ENCODE results near the gene LRRFIP2. TPM values are rescaled to one million over a fixed set of nuclear protein-coding genes. Genes with fewer than 3 reads are reported as not detected.

LRRFIP2 gene
- total and polyA plus RNA-seq, 2 of the 8 experiments (the other 6 are each of a cell fraction or from before 2014, with no cell fraction given), result 8.8 to 25.6 TPM

DNA sequence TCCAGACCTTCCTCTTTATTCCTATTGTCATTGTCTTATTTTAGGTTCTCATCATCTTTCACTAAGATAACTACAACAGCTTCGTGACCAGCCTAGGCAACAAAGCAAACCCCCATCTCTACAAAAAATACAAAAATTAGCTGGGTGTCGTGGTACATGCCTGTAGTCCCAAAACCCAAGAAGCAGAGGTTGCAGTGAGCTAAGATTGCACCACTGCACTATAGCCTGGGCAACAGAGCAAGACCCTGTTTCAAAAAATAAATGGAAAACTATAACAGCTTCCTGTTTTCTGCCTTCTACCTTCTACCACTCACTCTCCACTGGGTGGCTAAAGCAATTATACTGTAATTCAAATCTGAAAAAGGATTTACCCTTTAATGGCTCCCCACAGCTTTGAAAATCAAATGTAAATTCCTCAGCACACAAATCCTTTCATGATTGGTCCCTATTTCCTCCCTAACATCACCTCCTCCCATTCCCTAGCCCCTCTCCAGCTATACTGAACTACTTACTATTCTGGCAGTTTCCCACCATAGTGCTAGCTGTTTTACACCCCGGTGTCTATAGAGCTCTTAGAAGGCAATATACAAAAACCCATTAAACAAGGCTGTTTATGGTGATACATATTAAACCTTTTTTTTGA lies 33.4 kb downstream of the LRRFIP2 start:
- H3K79me1 ChIP-seq (ENCODE audit: low read depth, low read length), result no peaks in the 10 kb centered on the region; the same call in 1 of the 2 replicates
- H3K9me3 ChIP-seq (ENCODE audit: insufficient read depth in 2 of 2, low read depth in 1 of 2, low read length in 1 of 2), result no peaks in the 10 kb centered on the region
- no peak overlapping the region for H3K56ac ChIP-seq (replicated peaks; ENCODE audit: insufficient read length, low read depth, low read length)
- H3K4ac ChIP-seq (replicated peaks; ENCODE audit: insufficient read length, low read depth, low read length), result no peak overlapping the region
- FAIRE-seq (no peak), DNase-seq (ENCODE audit: low read depth in 1 of 2, low spot score in 2 of 2) (no peak)
- no peak overlapping the region for H3K14ac ChIP-seq (ENCODE audit: insufficient read length)
- H2BK20ac ChIP-seq (ENCODE audit: low read length), result no peak overlapping the region
- H3K4me2 ChIP-seq (ENCODE audit: insufficient read depth in 1 of 2, low read depth in 2 of 2, low read length in 2 of 2), result no peak overlapping the region
- H3K4me3 ChIP-seq (ENCODE audit: extremely low read depth in 1 of 4, insufficient read depth in 2 of 4, low read depth in 3 of 4, low read length in 4 of 4), result no peak overlapping the region
- no peak overlapping the region for H2BK15ac ChIP-seq (ENCODE audit: low read length)
- no peaks in the 10 kb centered on the region for H3K27me3 ChIP-seq (replicated peaks in 1 of 4; ENCODE audit: control insufficient read depth in 3 of 4, extremely low read depth in 1 of 4, insufficient read depth in 3 of 4, low read length in 3 of 4)
- no peak overlapping the region for H2AFZ ChIP-seq (ENCODE audit: low read length)
- H3K9ac ChIP-seq (replicated peaks in 1 of 4; ENCODE audit: extremely low read depth in 1 of 4, low read depth in 3 of 4, low read length in 3 of 4), result no peak overlapping the region
- no peak overlapping the region for H2AK5ac ChIP-seq (ENCODE audit: low read depth, low read length)
- H3K23me2 ChIP-seq (ENCODE audit: low read depth, low read length), result peaks cover 4% of the 10 kb centered on the region; the same call in 1 of the 2 replicates
- H4K8ac ChIP-seq (ENCODE audit: extremely low read depth, insufficient read depth, low read length), result no peak overlapping the region
- H3K36me3 ChIP-seq (ENCODE audit: control insufficient read depth in 2 of 4, insufficient read depth in 4 of 4, low read length in 3 of 4), result peaks cover 0 to 3% (median 0%) of the 10 kb centered on the region in 4 experiments; a peak in 1 of 8 replicates
- H4K20me1 ChIP-seq (replicated peaks in 1 of 2; ENCODE audit: control insufficient read depth in 1 of 2, insufficient read depth in 2 of 2, low read length in 2 of 2), result no peaks in the 10 kb centered on the region
- no peak overlapping the region for H2BK5ac ChIP-seq (ENCODE audit: low read depth, low read length)
- POLR2A ChIA-PET (ENCODE audit: partially characterized antibody), result no interaction called here
- no peaks in the 10 kb centered on the region; a peak in 1 of 4 replicates for H3K79me2 ChIP-seq (ENCODE audit: control insufficient read depth in 1 of 2, insufficient read depth in 2 of 2, low read length in 2 of 2)
- H3K18ac ChIP-seq (ENCODE audit: extremely low read depth, low read length), result no peak overlapping the region
- H3K27ac ChIP-seq (ENCODE audit: low read depth, low read length), result no peak overlapping the region
- H2BK12ac ChIP-seq (ENCODE audit: low read depth, low read length), result no peak overlapping the region
- CTCF ChIA-PET (ENCODE audit: partially characterized antibody), result interaction anchor here (1.1 kb wide), 1 partner anchor 81 kb away, joined by 3 read pairs; no protein-coding TSS in a partner anchor
- H4K5ac ChIP-seq (ENCODE audit: insufficient read length, low read depth, low read length), result no peak overlapping the region
- H2BK120ac ChIP-seq (replicated peaks; ENCODE audit: low read depth, low read length), result no peak overlapping the region
- no peaks in the 10 kb centered on the region; a peak in 1 of 7 replicates for H3K4me1 ChIP-seq (replicated peaks in 1 of 4; ENCODE audit: control insufficient read depth in 3 of 4, insufficient read depth in 4 of 4, low read length in 3 of 4)
- no peak overlapping the region for H4K91ac ChIP-seq (replicated peaks; ENCODE audit: insufficient read length, low read length)
- no peak overlapping the region for H3K23ac ChIP-seq (ENCODE audit: insufficient read length)
- 88% methylated on average over 3 of the region's 3 CpGs; no CpG with 5 or more reads in 1 of the 2 experiments for WGBS, 2 experiments (ENCODE audit: extremely low coverage in 1 of 2, insufficient coverage in 1 of 2, insufficient read length in 1 of 2, insufficient replicate concordance in 2 of 2, low coverage in 1 of 2, low lambda C conversion rate in 2 of 2, missing lambda C conversion rate in 1 of 2)
- TF ChIP-seq YY1 (IDR thresholded peaks at IDR 0.05; ENCODE audit: low read depth, low read length) (no peak), TBP (IDR thresholded peaks at IDR 0.05; ENCODE audit: low read depth, low read length) (no peak), SRF (IDR thresholded peaks at IDR 0.05; ENCODE audit: low read depth, low read length) (no peak), POLR2A (IDR thresholded peaks at IDR 0.05; ENCODE audit: control extremely low read depth in 1 of 2, low read depth in 2 of 2, low read length in 2 of 2) (no peak), CTBP2 (IDR thresholded peaks at IDR 0.05; ENCODE audit: borderline replicate concordance, insufficient read depth, insufficient read length, low read length) (no peak), SUZ12 (IDR thresholded peaks at IDR 0.05; ENCODE audit: low read length) (no peak), KDM1A (IDR thresholded peaks at IDR 0.05; ENCODE audit: borderline replicate concordance, low read length) (no peak), RBBP5 (IDR thresholded peaks at IDR 0.05; ENCODE audit: borderline replicate concordance, low read depth, low read length) (no peak), SIN3A (conservative IDR thresholded peaks at IDR 0.05 in 1 of 2, IDR thresholded peaks at IDR 0.05 in 1 of 2; ENCODE audit: low read depth in 1 of 2, low read length in 2 of 2) (no peak), BRCA1 (IDR thresholded peaks at IDR 0.05; ENCODE audit: low read depth, low read length) (no peak), CBX5 (IDR thresholded peaks at IDR 0.05; ENCODE audit: low read depth, low read length) (no peak), TAF7 (optimal IDR thresholded peaks at IDR 0.05; ENCODE audit: borderline replicate concordance, low read depth, low read length) (no peak), GABPA (IDR thresholded peaks at IDR 0.05; ENCODE audit: borderline replicate concordance, insufficient read depth, low read length) (no peak)
